CD14-positive monocyte (primary cell): Measurements from ENCODE around the gene XYLT1. TPM values are rescaled to one million over a fixed set of nuclear protein-coding genes. Genes with fewer than 3 reads are reported as not detected.

Experiments
- DNase-seq, 3 donors: peaks; one replicate each; pipeline ENCODE4 v3.0.0-alpha.2; 2011 to 2022
- H2AFZ ChIP-seq: 2 replicates; pipeline ENCODE4 v1.6.0; 2012; ENCODE audit warnings: mild to moderate bottlenecking, low read depth, low read length, inconsistent platforms; ENCODE audit not compliant: insufficient read depth, poor library complexity, severe bottlenecking
- H3K27ac ChIP-seq, 2 donors: 1 replicate in 1 of 2; 2 replicates in 1 of 2; pipeline ENCODE4 v1.5.1; 2012 to 2013; ENCODE audit warnings: low read length in 2 of 2, control low read depth in 1 of 2, inconsistent platforms in 1 of 2, low read depth in 1 of 2, mild to moderate bottlenecking in 1 of 2
- H3K27me3 ChIP-seq, 2 donors: one replicate each; pipeline versions ENCODE4 v1.6.0 to v1.6.1; 2011 to 2013; ENCODE audit warnings: low read length in 2 of 2; ENCODE audit not compliant: control insufficient read depth in 2 of 2, insufficient read depth in 2 of 2
- H3K36me3 ChIP-seq, 2 donors: replicated peaks in 1 of 2; 1 replicate in 1 of 2; 2 replicates in 1 of 2; pipeline versions ENCODE4 v1.5.1 to v1.6.1; 2012 to 2013; ENCODE audit warnings: low read length in 2 of 2, control low read depth in 1 of 2, inconsistent platforms in 1 of 2, mild to moderate bottlenecking in 1 of 2; ENCODE audit not compliant: insufficient read depth in 2 of 2, control insufficient read depth in 1 of 2
- H3K4me1 ChIP-seq, 2 donors: 1 replicate in 1 of 2; 2 replicates in 1 of 2; pipeline versions ENCODE4 v1.5.1 to v1.6.1; 2012 to 2013; ENCODE audit warnings: low read length in 2 of 2, control low read depth in 1 of 2, inconsistent platforms in 1 of 2, mild to moderate bottlenecking in 1 of 2, moderate library complexity in 1 of 2; ENCODE audit not compliant: insufficient read depth in 2 of 2, control insufficient read depth in 1 of 2
- H3K4me2 ChIP-seq: replicated peaks from 2 replicates; pipeline ENCODE3; 2012; ENCODE audit warnings: low read length, moderate library complexity, mild to moderate bottlenecking; ENCODE audit not compliant: poor library complexity, severe bottlenecking; ENCODE audit errors: extremely low read depth
- H3K4me3 ChIP-seq, 3 experiments: fragments of 200-600 bp in 1 of 3; sonication (generic) in 1 of 3; replicated peaks in 1 of 3; 1 replicate in 2 of 3; 2 replicates in 1 of 3; pipeline ENCODE4 v1.5.1; 2011 to 2013; ENCODE audit warnings: low read length in 3 of 3, mild to moderate bottlenecking in 3 of 3, control low read depth in 2 of 3, low read depth in 2 of 3, inconsistent platforms in 1 of 3, moderate library complexity in 1 of 3
- H3K79me2 ChIP-seq: 2 replicates; pipeline ENCODE4 v1.6.0; 2012; ENCODE audit warnings: mild to moderate bottlenecking, control low read depth, inconsistent platforms, low read length, moderate library complexity; ENCODE audit not compliant: insufficient read depth
- H3K9ac ChIP-seq: 2 replicates; pipeline ENCODE4 v1.6.0; 2017; ENCODE audit warnings: low read length, mild to moderate bottlenecking; ENCODE audit not compliant: insufficient read depth, poor library complexity, severe bottlenecking
- H3K9me3 ChIP-seq, 2 donors: replicated peaks in 1 of 2; 1 replicate in 1 of 2; 2 replicates in 1 of 2; pipeline versions ENCODE4 v1.5.1 to v1.6.1; 2012 to 2013; ENCODE audit warnings: low read length in 2 of 2, control low read depth in 1 of 2; ENCODE audit not compliant: control insufficient read depth in 1 of 2, insufficient read depth in 1 of 2
- H4K20me1 ChIP-seq: 2 replicates; pipeline ENCODE4 v1.6.0; 2012; ENCODE audit warnings: mild to moderate bottlenecking, low read length, control low read depth, moderate library complexity; ENCODE audit not compliant: insufficient read depth
- H3K27ac Mint-ChIP-seq, 7 donors: one replicate each; pipeline ENCODE4 v1.8.0; 2020; ENCODE audit warnings: mild to moderate bottlenecking in 7 of 7, mixed read lengths in 7 of 7, moderate library complexity in 6 of 7, inconsistent platforms in 2 of 7
- H3K27me3 Mint-ChIP-seq, 3 donors: one replicate each; pipeline ENCODE4 v1.8.0; 2021 to 2022; ENCODE audit warnings: low read depth in 3 of 3, mild to moderate bottlenecking in 3 of 3, mixed read lengths in 3 of 3, moderate library complexity in 3 of 3, inconsistent platforms in 1 of 3
- H3K36me3 Mint-ChIP-seq, 2 donors: one replicate each; pipeline ENCODE4 v1.8.0; 2020; ENCODE audit warnings: mixed read lengths in 2 of 2, inconsistent platforms in 1 of 2, mild to moderate bottlenecking in 1 of 2
- H3K4me1 Mint-ChIP-seq: one replicate; pipeline ENCODE4 v1.8.0; 2020; ENCODE audit warnings: mild to moderate bottlenecking, mixed read lengths
- H3K4me3 Mint-ChIP-seq, 2 donors: one replicate each; pipeline ENCODE4 v1.8.0; 2020; ENCODE audit warnings: mild to moderate bottlenecking in 2 of 2, mixed read lengths in 2 of 2, moderate library complexity in 1 of 2
- H3K9me3 Mint-ChIP-seq, 7 donors: one replicate each; pipeline ENCODE4 v1.8.0; 2020 to 2022; ENCODE audit warnings: mixed read lengths in 7 of 7, mild to moderate bottlenecking in 6 of 7, moderate library complexity in 6 of 7, inconsistent platforms in 2 of 7
- CTCF ChIP-seq: fragments of 200-600 bp; IDR thresholded peaks from one replicate; pipeline ENCODE4 v1.8.0; 2022; ENCODE audit warnings: antibody characterized with exemption, mild to moderate bottlenecking
- WGBS: methylation state at CpG from one replicate; pipeline ENCODE4 v1.1.5; 2013; ENCODE audit warnings: missing lambda C conversion rate; ENCODE audit not compliant: insufficient coverage; 5-methylcytosine and 5-hydroxymethylcytosine counted together
- intact Hi-C, 2 donors: fragments of 100-400 bp; cut with micrococcal nuclease; formaldehyde crosslinking; loops; one replicate each; pipeline versions ENCODE4 v1.15.0 to v1.15.1; 2023
- polyA plus RNA-seq, 3 donors: library from polyadenylated mRNA; depleted of rRNA in 1 of 3; unstranded in 2 of 3; stranded (reverse) in 1 of 3; fragments of 300-500 nt in 2 of 3; fragments of >200 nt in 1 of 3; fragmentation: Illumina TruSeq in 2 of 3; gene quantifications; 1 replicate in 2 of 3; 2 replicates in 1 of 3; pipeline ENCODE4 v1.2.3, GENCODE V29; 2012 to 2021

Gene XYLT1
- polyA plus RNA-seq, 3 donors, result 0.51 to 9.4 (median 1.6) TPM

DNA sequence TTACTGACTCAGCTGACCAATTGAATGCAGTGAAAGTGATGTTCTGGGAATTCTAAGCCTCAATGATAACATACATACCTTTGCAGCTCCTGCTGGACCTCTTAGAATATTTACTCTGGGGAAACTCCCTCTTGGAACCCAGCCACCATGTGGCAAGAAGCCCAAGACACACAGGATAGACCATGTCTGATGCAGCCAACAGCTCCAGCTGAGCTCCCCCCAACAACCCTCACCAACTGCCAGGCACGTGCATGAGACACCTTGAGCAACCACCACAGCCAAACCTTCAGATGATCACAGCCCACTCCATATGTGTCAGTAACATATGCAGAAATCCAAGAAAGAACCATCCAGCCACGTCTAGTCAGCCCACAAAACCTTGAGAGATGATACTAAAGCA, 53.0 kb downstream of the XYLT1 start:
- Histone ChIP-seq H3K27ac (peak overlapping the region; percentile 51 to 90), H3K9me3 (no peaks in the 10 kb centered on the region), H3K36me3 (no peaks in the 10 kb centered on the region), H3K79me2 (peaks cover 68% of the 10 kb centered on the region), H3K4me1 (peaks cover 40 to 41% of the 10 kb centered on the region in 2 donors), H3K27me3 (no peaks in the 10 kb centered on the region), H3K9ac (no peak overlapping the region), H2AFZ (no peak overlapping the region), H4K20me1 (peaks cover 4% of the 10 kb centered on the region), H3K4me3 (no peak overlapping the region), H3K4me2 (no peak overlapping the region)
- H3K27me3 Mint-ChIP-seq, result peaks cover 0 to 2% (median 0%) of the 10 kb centered on the region in 3 donors
- H3K9me3 Mint-ChIP-seq, result peaks cover 0 to 5% (median 0%) of the 10 kb centered on the region in 7 donors
- H3K27ac Mint-ChIP-seq, result peak overlapping the region; percentile 9 to 97 (median 91)
- intact Hi-C loops, result loop anchor here (2.0 to 10.0 kb wide), 5 partner anchors 31 to 55 kb away; partner anchors contain the start of gene XYLT1 (in 1 of the 2)
- peaks cover 44% of the 10 kb centered on the region for H3K4me1 Mint-ChIP-seq
- WGBS, result 72% methylated on average over 2 of the region's 2 CpGs
- TF ChIP-seq CTCF, result no peak
- peaks cover 6 to 10% of the 10 kb centered on the region in 2 donors for H3K36me3 Mint-ChIP-seq
- no peak overlapping the region for H3K4me3 Mint-ChIP-seq
- DNase-seq, result no peak

GRCh38 chr16:17416461-17417311, 54.1 kb downstream of the XYLT1 start:
- Mint-ChIP-seq H3K9me3 (peaks cover 0 to 5% (median 0%) of the 10 kb centered on the region in 7 donors), H3K4me1 (peaks cover 45% of the 10 kb centered on the region), H3K36me3 (peaks cover 5 to 14% of the 10 kb centered on the region in 2 donors), H3K27ac (peak overlapping the region; percentile 87 to 97 (median 93)), H3K4me3 (peak overlapping the region; percentile 61 to 83), H3K27me3 (peaks cover 0 to 2% (median 0%) of the 10 kb centered on the region in 3 donors)
- peaks cover 40 to 41% of the 10 kb centered on the region in 2 donors for H3K4me1 ChIP-seq
- H3K79me2 ChIP-seq, result peaks cover 76% of the 10 kb centered on the region
- no peaks in the 10 kb centered on the region for H3K36me3 ChIP-seq
- H3K27ac ChIP-seq, result peak overlapping the region; percentile 81 to 90
- peak overlapping the region; percentile 48 for H3K9ac ChIP-seq
- intact Hi-C loops, result loop anchor here (2.0 to 10.0 kb wide), 5 partner anchors 32 to 56 kb away; partner anchors contain the start of gene XYLT1 (in 1 of the 2)
- H3K9me3 ChIP-seq, result no peaks in the 10 kb centered on the region
- peak; percentile 81 to 90 (median 88) for DNase-seq
- no peaks in the 10 kb centered on the region for H3K27me3 ChIP-seq
- peak overlapping the region; percentile 70 for H3K4me2 ChIP-seq
- peak overlapping the region in 1 of 3 experiments; percentile 65 for H3K4me3 ChIP-seq
- no peak for TF ChIP-seq CTCF
- H2AFZ ChIP-seq, result peak overlapping the region; percentile 51
- WGBS, result 7% methylated on average over 7 of the region's 14 CpGs
- peaks cover 4% of the 10 kb centered on the region for H4K20me1 ChIP-seq
